Bronchial epithelial cell (primary cell): Measurements from ENCODE around the gene ZNF519. TPM values are rescaled to one million over a fixed set of nuclear protein-coding genes. Genes with fewer than 3 reads are reported as not detected.
A peak's percentile ranks its signal among the peaks of the same experiment; 100 is the strongest.

Source experiments
- DNase-seq: peaks from one replicate; pipeline ENCODE4 v3.0.0-alpha.2; 2010; ENCODE audit warnings: low read depth
- FAIRE-seq: peaks from 2 replicates; lab custom pipeline; 2011; peaks lifted over from hg19 to GRCh38; lab: Jason Lieb, UNC
- H3K27me3 ChIP-seq: 2 replicates; pipeline ENCODE4 v1.5.1; 2011; ENCODE audit warnings: low read length; ENCODE audit not compliant: control insufficient read depth, insufficient read depth
- H3K36me3 ChIP-seq: 2 replicates; pipeline ENCODE4 v1.5.1; 2011; ENCODE audit warnings: low read length; ENCODE audit not compliant: control insufficient read depth, insufficient read depth
- H3K4me3 ChIP-seq: 2 replicates; pipeline ENCODE4 v1.5.1; 2011; ENCODE audit warnings: mild to moderate bottlenecking, low read depth, low read length, control low read depth
- total RNA-seq: library from RNA; depleted of rRNA; stranded (reverse); fragments of >200 nt; gene quantifications from 2 replicates; pipeline ENCODE4 v1.2.1, GENCODE V29; 2014
- TF ChIP-seq, protein P1 (sequence below): IDR thresholded peaks from 2 replicates; pipeline ENCODE4 v1.5.1; 2011; ENCODE audit warnings: mild to moderate bottlenecking, moderate library complexity, low read length, control low read depth, inconsistent platforms; ENCODE audit not compliant: insufficient read depth, severe bottlenecking

Gene ZNF519
- total RNA-seq, 1 donor from 2014 or later, result 1.3 TPM

DNA sequence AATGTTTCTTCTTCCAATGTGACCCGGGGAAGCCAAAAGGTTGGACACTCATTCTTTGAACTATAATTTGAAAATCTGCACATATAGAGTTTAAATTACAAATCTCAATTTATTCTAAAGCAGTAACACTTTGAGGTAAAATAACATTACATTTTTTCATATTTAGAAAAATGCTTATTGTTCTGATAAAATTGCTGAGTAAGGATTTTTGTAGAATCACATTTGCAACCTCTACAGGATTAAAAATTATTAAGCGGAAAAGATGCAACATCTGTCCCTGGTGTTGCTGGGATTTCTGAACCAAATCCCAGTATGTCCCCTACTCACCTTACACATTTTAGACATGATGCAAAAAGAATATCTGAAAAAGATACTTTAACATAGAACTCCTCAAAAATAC lies 10.1 kb downstream of the ZNF519 start:
- TF ChIP-seq, protein P1, sequence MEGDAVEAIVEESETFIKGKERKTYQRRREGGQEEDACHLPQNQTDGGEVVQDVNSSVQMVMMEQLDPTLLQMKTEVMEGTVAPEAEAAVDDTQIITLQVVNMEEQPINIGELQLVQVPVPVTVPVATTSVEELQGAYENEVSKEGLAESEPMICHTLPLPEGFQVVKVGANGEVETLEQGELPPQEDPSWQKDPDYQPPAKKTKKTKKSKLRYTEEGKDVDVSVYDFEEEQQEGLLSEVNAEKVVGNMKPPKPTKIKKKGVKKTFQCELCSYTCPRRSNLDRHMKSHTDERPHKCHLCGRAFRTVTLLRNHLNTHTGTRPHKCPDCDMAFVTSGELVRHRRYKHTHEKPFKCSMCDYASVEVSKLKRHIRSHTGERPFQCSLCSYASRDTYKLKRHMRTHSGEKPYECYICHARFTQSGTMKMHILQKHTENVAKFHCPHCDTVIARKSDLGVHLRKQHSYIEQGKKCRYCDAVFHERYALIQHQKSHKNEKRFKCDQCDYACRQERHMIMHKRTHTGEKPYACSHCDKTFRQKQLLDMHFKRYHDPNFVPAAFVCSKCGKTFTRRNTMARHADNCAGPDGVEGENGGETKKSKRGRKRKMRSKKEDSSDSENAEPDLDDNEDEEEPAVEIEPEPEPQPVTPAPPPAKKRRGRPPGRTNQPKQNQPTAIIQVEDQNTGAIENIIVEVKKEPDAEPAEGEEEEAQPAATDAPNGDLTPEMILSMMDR, result no peak
- FAIRE-seq (no peak), DNase-seq (no peak)
- no peak overlapping the region for H3K4me3 ChIP-seq
- no peaks in the 10 kb centered on the region for H3K36me3 ChIP-seq
- H3K27me3 ChIP-seq, result no peaks in the 10 kb centered on the region

- TF ChIP-seq, protein P1, result no peak
- Histone ChIP-seq H3K4me3 (no peak overlapping the region), H3K36me3 (no peaks in the 10 kb centered on the region), H3K27me3 (no peaks in the 10 kb centered on the region)
- FAIRE-seq (no peak), DNase-seq (no peak)
Observed at GRCh38 chr18:14120926-14121325, 11.3 kb downstream of the ZNF519 start.

DNA sequence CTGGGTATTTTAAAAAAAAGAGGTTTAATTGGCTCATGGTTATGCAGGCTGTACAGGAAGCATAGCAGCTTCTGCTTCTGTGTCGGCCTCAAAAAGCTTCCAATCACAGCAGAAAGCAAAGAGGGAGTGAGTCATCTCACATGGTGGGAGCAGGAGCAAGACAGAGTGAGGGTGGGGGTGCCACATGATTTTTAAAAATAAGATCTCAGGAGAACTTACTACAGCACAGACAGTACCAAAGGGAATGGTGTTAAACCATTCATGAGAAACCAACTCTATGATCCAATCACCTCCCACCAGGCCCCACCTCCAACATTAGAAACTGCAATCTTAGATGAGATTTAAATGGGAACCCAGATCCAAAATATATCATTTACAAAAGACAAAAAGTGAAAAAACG lies 14.6 kb downstream of the ZNF519 start:
- no peaks in the 10 kb centered on the region for H3K27me3 ChIP-seq
- TF ChIP-seq, protein P1, result no peak
- H3K36me3 ChIP-seq, result no peaks in the 10 kb centered on the region
- FAIRE-seq (no peak), DNase-seq (no peak)
- H3K4me3 ChIP-seq, result no peak overlapping the region

GRCh38 chr18:14106906-14107305 lies 25.3 kb downstream of the ZNF519 start:
- DNase-seq (no peak), FAIRE-seq (no peak)
- H3K36me3 ChIP-seq, result no peaks in the 10 kb centered on the region
- H3K4me3 ChIP-seq, result no peak overlapping the region
- H3K27me3 ChIP-seq, result no peaks in the 10 kb centered on the region
- TF ChIP-seq, protein P1, result no peak

GRCh38 chr18:14104906-14105748 lies 27.1 kb downstream of the ZNF519 start:
- TF ChIP-seq, protein P1, result no peak
- DNase-seq, result no peak
- FAIRE-seq, result peak; percentile 13
- H3K36me3 ChIP-seq, result no peaks in the 10 kb centered on the region
- no peak overlapping the region for H3K4me3 ChIP-seq
- H3K27me3 ChIP-seq, result no peaks in the 10 kb centered on the region
